Transverse colon (tissue), 4 donors: ENCODE data around the gene C2orf78.

Experiments
- POLR2AphosphoS5 ChIP-seq, 3 donors: sonication (generic); formaldehyde crosslinking; IDR thresholded peaks; one replicate each; pipeline ENCODE4 v1.6.1; 2016; ENCODE audit warnings: antibody characterized with exemption in 3 of 3
- TF ChIP-seq, protein P1 (sequence below), 5 experiments: fragments of 200-600 bp in 3 of 5; fragments of 450-650 bp in 2 of 5; sonication (generic) in 3 of 5; IDR thresholded peaks; 1 replicate in 2 of 5; 2 replicates in 3 of 5; pipeline ENCODE4 v1.5.1; 2016 to 2017; ENCODE audit warnings: antibody characterized with exemption in 5 of 5, inconsistent platforms in 3 of 5, mild to moderate bottlenecking in 2 of 5, moderate library complexity in 1 of 5

DNA sequence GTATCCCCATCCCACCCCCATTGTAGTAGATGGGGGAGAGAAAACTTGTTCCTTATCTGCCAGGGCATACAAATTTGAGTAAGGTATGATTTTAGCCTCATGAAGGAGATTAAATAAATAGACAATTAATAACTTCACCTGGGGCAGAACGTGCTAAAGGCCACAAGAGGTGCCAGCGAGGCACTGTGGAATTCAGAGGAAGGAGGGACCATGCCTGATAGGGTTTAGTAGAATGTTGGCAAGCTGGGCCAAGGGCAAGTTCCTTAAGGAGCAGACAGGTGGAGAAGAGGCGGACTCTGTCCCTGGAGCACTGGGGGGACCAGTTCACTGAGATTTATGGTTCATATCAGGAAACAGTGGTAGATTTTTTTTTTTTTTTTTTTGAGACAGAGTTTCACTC lies 67.3 kb downstream of the C2orf78 start:
- TF ChIP-seq, protein P1, sequence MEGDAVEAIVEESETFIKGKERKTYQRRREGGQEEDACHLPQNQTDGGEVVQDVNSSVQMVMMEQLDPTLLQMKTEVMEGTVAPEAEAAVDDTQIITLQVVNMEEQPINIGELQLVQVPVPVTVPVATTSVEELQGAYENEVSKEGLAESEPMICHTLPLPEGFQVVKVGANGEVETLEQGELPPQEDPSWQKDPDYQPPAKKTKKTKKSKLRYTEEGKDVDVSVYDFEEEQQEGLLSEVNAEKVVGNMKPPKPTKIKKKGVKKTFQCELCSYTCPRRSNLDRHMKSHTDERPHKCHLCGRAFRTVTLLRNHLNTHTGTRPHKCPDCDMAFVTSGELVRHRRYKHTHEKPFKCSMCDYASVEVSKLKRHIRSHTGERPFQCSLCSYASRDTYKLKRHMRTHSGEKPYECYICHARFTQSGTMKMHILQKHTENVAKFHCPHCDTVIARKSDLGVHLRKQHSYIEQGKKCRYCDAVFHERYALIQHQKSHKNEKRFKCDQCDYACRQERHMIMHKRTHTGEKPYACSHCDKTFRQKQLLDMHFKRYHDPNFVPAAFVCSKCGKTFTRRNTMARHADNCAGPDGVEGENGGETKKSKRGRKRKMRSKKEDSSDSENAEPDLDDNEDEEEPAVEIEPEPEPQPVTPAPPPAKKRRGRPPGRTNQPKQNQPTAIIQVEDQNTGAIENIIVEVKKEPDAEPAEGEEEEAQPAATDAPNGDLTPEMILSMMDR (IDR thresholded peaks at IDR 0.05) = peak in 3 of 5 experiments; percentile 25 to 71 (median 37)
- no peak for TF ChIP-seq POLR2AphosphoS5 (IDR thresholded peaks at IDR 0.05)
